GM12801 (cell line): ENCODE results near the gene ANKRD65.

Experiments
- TF ChIP-seq, protein P1 (sequence below): IDR thresholded peaks from one replicate; pipeline ENCODE4 v1.5.1; 2011; ENCODE audit warnings: control low read depth; ENCODE audit not compliant: insufficient read length; ENCODE audit errors: extremely low read depth

ANKRD65 gene

GRCh38 chr1:1371746-1372711, 49.0 kb downstream of the ANKRD65 start:
- TF ChIP-seq, protein P1, sequence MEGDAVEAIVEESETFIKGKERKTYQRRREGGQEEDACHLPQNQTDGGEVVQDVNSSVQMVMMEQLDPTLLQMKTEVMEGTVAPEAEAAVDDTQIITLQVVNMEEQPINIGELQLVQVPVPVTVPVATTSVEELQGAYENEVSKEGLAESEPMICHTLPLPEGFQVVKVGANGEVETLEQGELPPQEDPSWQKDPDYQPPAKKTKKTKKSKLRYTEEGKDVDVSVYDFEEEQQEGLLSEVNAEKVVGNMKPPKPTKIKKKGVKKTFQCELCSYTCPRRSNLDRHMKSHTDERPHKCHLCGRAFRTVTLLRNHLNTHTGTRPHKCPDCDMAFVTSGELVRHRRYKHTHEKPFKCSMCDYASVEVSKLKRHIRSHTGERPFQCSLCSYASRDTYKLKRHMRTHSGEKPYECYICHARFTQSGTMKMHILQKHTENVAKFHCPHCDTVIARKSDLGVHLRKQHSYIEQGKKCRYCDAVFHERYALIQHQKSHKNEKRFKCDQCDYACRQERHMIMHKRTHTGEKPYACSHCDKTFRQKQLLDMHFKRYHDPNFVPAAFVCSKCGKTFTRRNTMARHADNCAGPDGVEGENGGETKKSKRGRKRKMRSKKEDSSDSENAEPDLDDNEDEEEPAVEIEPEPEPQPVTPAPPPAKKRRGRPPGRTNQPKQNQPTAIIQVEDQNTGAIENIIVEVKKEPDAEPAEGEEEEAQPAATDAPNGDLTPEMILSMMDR = no peak

DNA sequence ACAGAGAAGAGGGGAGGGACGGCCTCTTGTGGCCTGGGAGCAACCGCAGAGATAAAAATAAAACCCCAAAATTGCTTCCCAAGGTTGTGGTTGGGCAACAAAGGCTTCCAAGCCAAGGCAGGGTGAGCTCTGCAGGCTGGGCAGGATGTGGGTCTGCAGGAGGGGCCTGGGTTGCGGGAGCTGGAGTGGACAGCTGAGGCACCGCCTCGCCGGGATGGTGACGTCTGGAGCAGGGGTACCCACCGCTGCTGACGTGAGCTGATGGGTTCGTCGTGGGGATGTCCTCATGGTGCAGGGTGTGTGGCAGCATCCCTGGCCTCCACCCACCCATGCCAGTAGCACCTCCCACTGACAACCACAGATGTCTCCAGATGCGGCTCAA, 49.7 kb downstream of the ANKRD65 start:
- TF ChIP-seq, protein P1 = no peak

- TF ChIP-seq, protein P1 = no peak
Observed at GRCh38 chr1:1370771-1371300, 50.2 kb downstream of the ANKRD65 start.
